GM23338 (cell line): ENCODE measurements around the gene OBSL1. TPM values are rescaled to one million over a fixed set of nuclear protein-coding genes. Genes with fewer than 3 reads are reported as not detected.

Source experiments
- ATAC-seq: fragments of 200-7000 bp; cut with Tn5 transposase; 3 replicates; pipeline ENCODE4 v1.9.1; 2020
- DNase-seq: peaks from one replicate; pipeline ENCODE4 v3.0.0-alpha.2; 2015; ENCODE audit warnings: low spot score
- H2AFZ ChIP-seq: fragments of 200-600 bp; sonication (generic); 2 replicates; pipeline ENCODE4 v1.8.0; 2016; ENCODE audit warnings: antibody characterized with exemption, mild to moderate bottlenecking, moderate library complexity
- H3F3A ChIP-seq: fragments of 200-600 bp; sonication (generic); replicated peaks from 2 replicates; pipeline ENCODE4 v1.8.0; 2017; ENCODE audit warnings: antibody characterized with exemption, mixed run types, low read depth
- H3K27ac ChIP-seq: fragments of 200-600 bp; sonication (generic); 2 replicates; pipeline ENCODE4 v1.6.1; 2016; ENCODE audit warnings: low read depth
- H3K27me3 ChIP-seq: fragments of 200-600 bp; sonication (generic); 2 replicates; pipeline ENCODE4 v1.8.0; 2016; ENCODE audit warnings: mild to moderate bottlenecking, mixed run types, moderate library complexity; ENCODE audit not compliant: insufficient read depth
- H3K36me3 ChIP-seq: fragments of 200-600 bp; sonication (generic); 2 replicates; pipeline ENCODE4 v1.8.0; 2016; ENCODE audit warnings: mild to moderate bottlenecking; ENCODE audit not compliant: insufficient read depth
- H3K4me1 ChIP-seq: fragments of 200-600 bp; sonication (generic); 2 replicates; pipeline ENCODE4 v1.8.0; 2016; ENCODE audit warnings: mild to moderate bottlenecking, moderate library complexity; ENCODE audit not compliant: insufficient read depth
- H3K4me2 ChIP-seq: fragments of 200-600 bp; sonication (generic); 2 replicates; pipeline ENCODE4 v1.7.1; 2017; ENCODE audit warnings: mixed run types
- H3K4me3 ChIP-seq: fragments of 200-600 bp; sonication (generic); 2 replicates; pipeline ENCODE4 v1.6.1; 2016; ENCODE audit warnings: mixed run types
- H3K79me2 ChIP-seq: fragments of 200-600 bp; sonication (generic); replicated peaks from 2 replicates; pipeline ENCODE4 v1.8.0; 2017; ENCODE audit warnings: mild to moderate bottlenecking; ENCODE audit not compliant: insufficient read depth
- H3K9me2 ChIP-seq: fragments of 200-600 bp; sonication (generic); 2 replicates; pipeline ENCODE4 v1.8.0; 2017; ENCODE audit not compliant: insufficient read depth
- H4K20me1 ChIP-seq: fragments of 200-600 bp; sonication (generic); replicated peaks from 2 replicates; pipeline ENCODE4 v1.8.0; 2017; ENCODE audit warnings: mild to moderate bottlenecking; ENCODE audit not compliant: insufficient read depth
- H3K27ac Mint-ChIP-seq: 2 replicates; pipeline ENCODE4 v1.8.0; 2020; ENCODE audit warnings: inconsistent platforms, mild to moderate bottlenecking, moderate library complexity, mixed read lengths
- H3K27me3 Mint-ChIP-seq: 3 replicates; pipeline ENCODE4 v1.8.0; 2022; ENCODE audit warnings: low read depth, mild to moderate bottlenecking, moderate library complexity, mixed read lengths, inconsistent platforms; ENCODE audit not compliant: insufficient read depth, poor library complexity
- H3K36me3 Mint-ChIP-seq: 3 replicates; pipeline ENCODE4 v1.8.0; 2021; ENCODE audit warnings: low read depth, mild to moderate bottlenecking, inconsistent platforms, moderate library complexity, mixed read lengths
- H3K4me1 Mint-ChIP-seq: 3 replicates; pipeline ENCODE4 v1.8.0; 2020; ENCODE audit warnings: mild to moderate bottlenecking, inconsistent platforms, mixed read lengths
- H3K4me3 Mint-ChIP-seq: 3 replicates; pipeline ENCODE4 v1.8.0; 2021; ENCODE audit warnings: moderate library complexity, mild to moderate bottlenecking, inconsistent platforms, mixed read lengths
- H3K9me3 Mint-ChIP-seq: 3 replicates; pipeline ENCODE4 v1.8.0; 2020; ENCODE audit warnings: moderate library complexity, mild to moderate bottlenecking, inconsistent platforms, mixed read lengths
- CREB1 ChIP-seq: fragments of 250-450 bp; sonication (Bioruptor Pico); IDR thresholded peaks from 2 replicates; pipeline ENCODE4 v1.5.0; 2020; ENCODE audit warnings: low read depth, mild to moderate bottlenecking, moderate library complexity
- CTCF ChIP-seq, 2 experiments: fragments of 200-600 bp in 1 of 2; sonication (generic) in 1 of 2; conservative IDR thresholded peaks; 2 replicates each; pipeline versions ENCODE4 v1.5.1 to v1.6.1; 2016 to 2017; ENCODE audit warnings: antibody characterized with exemption in 2 of 2, low read depth in 2 of 2, mild to moderate bottlenecking in 2 of 2, moderate library complexity in 1 of 2
- ETS1 ChIP-seq: IDR thresholded peaks from 2 replicates; pipeline ENCODE4 v1.6.1; 2016; ENCODE audit warnings: antibody characterized with exemption
- EZH2 ChIP-seq: fragments of 200-600 bp; sonication (generic); IDR thresholded peaks from one replicate; pipeline ENCODE4 v1.8.0; 2017; ENCODE audit warnings: antibody characterized with exemption, mild to moderate bottlenecking, low read depth; ENCODE audit not compliant: unreplicated experiment
- EZH2phosphoT487 ChIP-seq: fragments of 200-600 bp; sonication (generic); IDR thresholded peaks from one replicate; pipeline ENCODE4 v1.8.1; 2018; ENCODE audit warnings: antibody characterized with exemption; ENCODE audit not compliant: unreplicated experiment
- JUNB ChIP-seq: IDR thresholded peaks from one replicate; pipeline ENCODE4 v1.6.1; 2016; ENCODE audit warnings: antibody characterized with exemption; ENCODE audit not compliant: unreplicated experiment
- NANOG ChIP-seq: IDR thresholded peaks from 2 replicates; pipeline ENCODE4 v1.6.1; 2016; ENCODE audit warnings: antibody characterized with exemption, borderline replicate concordance
- POLR2AphosphoS5 ChIP-seq: IDR thresholded peaks from 2 replicates; pipeline ENCODE4 v1.6.1; 2016; ENCODE audit warnings: antibody characterized with exemption, low read depth
- REST ChIP-seq: IDR thresholded peaks from one replicate; pipeline ENCODE4 v1.6.1; 2018; ENCODE audit warnings: antibody characterized with exemption; ENCODE audit not compliant: unreplicated experiment
- STAT1 ChIP-seq: IDR thresholded peaks from one replicate; pipeline ENCODE4 v1.6.1; 2016; ENCODE audit warnings: antibody characterized with exemption; ENCODE audit not compliant: unreplicated experiment
- ZNF114 ChIP-seq: fragments of 250-450 bp; sonication (Bioruptor Pico); IDR thresholded peaks from 2 replicates; pipeline ENCODE4 v1.5.0; 2020; ENCODE audit warnings: mild to moderate bottlenecking, moderate library complexity
- ZNF331 ChIP-seq: fragments of 250-450 bp; sonication (Bioruptor Pico); IDR thresholded peaks from 2 replicates; pipeline ENCODE4 v1.5.0; 2020; ENCODE audit warnings: low read depth, mild to moderate bottlenecking, moderate library complexity
- ZNF462 ChIP-seq: fragments of 250-450 bp; sonication (Bioruptor Pico); IDR thresholded peaks from 2 replicates; pipeline ENCODE4 v1.5.0; 2020; ENCODE audit warnings: mild to moderate bottlenecking, moderate library complexity
- polyA plus RNA-seq: library from polyadenylated mRNA; unstranded; fragments of >200 nt; fragmentation: Nextera tagmentation; extraction: Ambion mirVana; gene quantifications from 2 replicates; pipeline ENCODE4 v1.2.1, GENCODE V29; 2016
- total RNA-seq: library from RNA; depleted of rRNA; stranded (reverse); fragments of >200 nt; shearing (Covaris generic); gene quantifications from 2 replicates; pipeline ENCODE4 v1.2.3, GENCODE V29; 2014

Gene OBSL1
- total and polyA plus RNA-seq, 2 experiments from 2014 or later, result 94.9 to 207 TPM

- Histone ChIP-seq H3K36me3 (no peaks in the 10 kb centered on the region), H3K4me3 (no peak overlapping the region), H4K20me1 (no peaks in the 10 kb centered on the region), H3K4me2 (no peak overlapping the region), H3K27me3 (no peaks in the 10 kb centered on the region), H3K79me2 (no peaks in the 10 kb centered on the region), H3K4me1 (no peaks in the 10 kb centered on the region), H3K27ac (no peak overlapping the region), H3F3A (0 out of 2 replicates have a peak, but pooled peaks cover 3% of the 10 kb centered on the region), H3K9me2 (no peaks in the 10 kb centered on the region), H2AFZ (no peak overlapping the region)
- no peaks in the 10 kb centered on the region for H3K9me3 Mint-ChIP-seq
- ATAC-seq, result no peak
- no peak for DNase-seq
- peaks cover 13% of the 10 kb centered on the region for H3K27me3 Mint-ChIP-seq
- H3K4me3 Mint-ChIP-seq, result no peak overlapping the region
- H3K4me1 Mint-ChIP-seq, result peaks cover 5% of the 10 kb centered on the region; the same call in 2 of the 3 replicates
- TF ChIP-seq CTCF (conservative IDR thresholded peaks at IDR 0.05; ENCODE audit: low read depth in 2 of 2), result no peak
- TF ChIP-seq REST, result no peak
- TF ChIP-seq ZNF114, result no peak
- no peak for TF ChIP-seq EZH2
- TF ChIP-seq NANOG, result no peak
- TF ChIP-seq ETS1, result no peak
- no peak for TF ChIP-seq EZH2phosphoT487
- TF ChIP-seq ZNF331 (CRISPR knock-in tag), result no peak
- no peak for TF ChIP-seq JUNB
- no peak for TF ChIP-seq CREB1
- TF ChIP-seq STAT1, result no peak
- no peak for TF ChIP-seq ZNF462 (CRISPR knock-in tag)
- no peak for TF ChIP-seq POLR2AphosphoS5
- no peak overlapping the region for H3K27ac Mint-ChIP-seq
- H3K36me3 Mint-ChIP-seq, result peaks cover 23% of the 10 kb centered on the region; the same call in 2 of the 3 replicates
Observed at GRCh38 chr2:219611866-219612576, 40.7 kb upstream of the OBSL1 start.
